Measurements from ENCODE around the gene GALNT12.

GALNT12 gene

GRCh38 chr9:98807070-98807813 lies at the start of gene GALNT12:
TSS of gene GALNT12 (plus strand) at chr9:98807670. CDS start at chr9:98807699, 29 bp downstream.
- Histone ChIP-seq H3K27me3 (ENCODE audit: control insufficient read depth, insufficient read depth, low read length) (peaks cover 25% of the 10 kb centered on the region), H3K9me3 (ENCODE audit: control insufficient read depth, insufficient read depth, low read length) (no peaks in the 10 kb centered on the region), H3K4me1 (ENCODE audit: control insufficient read depth, insufficient read depth, low read length) (peaks cover 4% of the 10 kb centered on the region), H3K4me3 (ENCODE audit: low read depth, low read length) (peak within 1 kb of the TSS; percentile 59), H3K9ac (ENCODE audit: low read depth, low read length) (no peak within 1 kb of the TSS), H3K36me3 (ENCODE audit: control insufficient read depth, insufficient read depth, low read length) (no peaks in the 10 kb centered on the region)

- H3K9ac ChIP-seq (ENCODE audit: low read depth, low read length), result no peak overlapping the region
- H3K9me3 ChIP-seq (ENCODE audit: control insufficient read depth, insufficient read depth, low read length), result no peaks in the 10 kb centered on the region
- H3K4me1 ChIP-seq (ENCODE audit: control insufficient read depth, insufficient read depth, low read length), result no peaks in the 10 kb centered on the region
- H3K4me3 ChIP-seq (ENCODE audit: low read depth, low read length), result no peak overlapping the region
- H3K27me3 ChIP-seq (ENCODE audit: control insufficient read depth, insufficient read depth, low read length), result no peaks in the 10 kb centered on the region
- peaks cover 2% of the 10 kb centered on the region for H3K36me3 ChIP-seq (ENCODE audit: control insufficient read depth, insufficient read depth, low read length)
These were observed 47.2 kb upstream of the GALNT12 start for GRCh38 chr9:98760231-98760630.

GRCh38 chr9:98763986-98764745 lies 43.3 kb upstream of the GALNT12 start:
- H3K36me3 ChIP-seq (ENCODE audit: control insufficient read depth, insufficient read depth, low read length), result peaks cover 9% of the 10 kb centered on the region
- H3K4me3 ChIP-seq (ENCODE audit: low read depth, low read length), result no peak overlapping the region
- no peaks in the 10 kb centered on the region for H3K4me1 ChIP-seq (ENCODE audit: control insufficient read depth, insufficient read depth, low read length)
- H3K9me3 ChIP-seq (ENCODE audit: control insufficient read depth, insufficient read depth, low read length), result no peaks in the 10 kb centered on the region
- H3K27me3 ChIP-seq (ENCODE audit: control insufficient read depth, insufficient read depth, low read length), result no peaks in the 10 kb centered on the region
- no peak overlapping the region for H3K9ac ChIP-seq (ENCODE audit: low read depth, low read length)

GRCh38 chr9:98765256-98765655 lies 42.2 kb upstream of the GALNT12 start:
- no peaks in the 10 kb centered on the region for H3K27me3 ChIP-seq (ENCODE audit: control insufficient read depth, insufficient read depth, low read length)
- no peaks in the 10 kb centered on the region for H3K4me1 ChIP-seq (ENCODE audit: control insufficient read depth, insufficient read depth, low read length)
- H3K36me3 ChIP-seq (ENCODE audit: control insufficient read depth, insufficient read depth, low read length), result peaks cover 9% of the 10 kb centered on the region
- H3K9me3 ChIP-seq (ENCODE audit: control insufficient read depth, insufficient read depth, low read length), result no peaks in the 10 kb centered on the region
- H3K9ac ChIP-seq (ENCODE audit: low read depth, low read length), result no peak overlapping the region
- no peak overlapping the region for H3K4me3 ChIP-seq (ENCODE audit: low read depth, low read length)

GRCh38 chr9:98766586-98766985 lies 40.9 kb upstream of the GALNT12 start:
- Histone ChIP-seq H3K36me3 (ENCODE audit: control insufficient read depth, insufficient read depth, low read length) (peaks cover 16% of the 10 kb centered on the region), H3K9me3 (ENCODE audit: control insufficient read depth, insufficient read depth, low read length) (no peaks in the 10 kb centered on the region), H3K4me3 (ENCODE audit: low read depth, low read length) (no peak overlapping the region), H3K9ac (ENCODE audit: low read depth, low read length) (no peak overlapping the region), H3K27me3 (ENCODE audit: control insufficient read depth, insufficient read depth, low read length) (no peaks in the 10 kb centered on the region), H3K4me1 (ENCODE audit: control insufficient read depth, insufficient read depth, low read length) (no peaks in the 10 kb centered on the region)

- no peaks in the 10 kb centered on the region for H3K27me3 ChIP-seq (ENCODE audit: control insufficient read depth, insufficient read depth, low read length)
- no peaks in the 10 kb centered on the region for H3K4me1 ChIP-seq (ENCODE audit: control insufficient read depth, insufficient read depth, low read length)
- no peak overlapping the region for H3K4me3 ChIP-seq (ENCODE audit: low read depth, low read length)
- no peak overlapping the region for H3K9ac ChIP-seq (ENCODE audit: low read depth, low read length)
- no peaks in the 10 kb centered on the region for H3K9me3 ChIP-seq (ENCODE audit: control insufficient read depth, insufficient read depth, low read length)
- peaks cover 21% of the 10 kb centered on the region for H3K36me3 ChIP-seq (ENCODE audit: control insufficient read depth, insufficient read depth, low read length)
These were observed 40.3 kb upstream of the GALNT12 start for GRCh38 chr9:98767196-98767595.

GRCh38 chr9:98767915-98768314 lies 39.6 kb upstream of the GALNT12 start:
- Histone ChIP-seq H3K9ac (ENCODE audit: low read depth, low read length) (no peak overlapping the region), H3K9me3 (ENCODE audit: control insufficient read depth, insufficient read depth, low read length) (no peaks in the 10 kb centered on the region), H3K36me3 (ENCODE audit: control insufficient read depth, insufficient read depth, low read length) (peaks cover 25% of the 10 kb centered on the region), H3K27me3 (ENCODE audit: control insufficient read depth, insufficient read depth, low read length) (no peaks in the 10 kb centered on the region), H3K4me1 (ENCODE audit: control insufficient read depth, insufficient read depth, low read length) (no peaks in the 10 kb centered on the region), H3K4me3 (ENCODE audit: low read depth, low read length) (no peak overlapping the region)

GRCh38 chr9:98768344-98768743 lies 39.1 kb upstream of the GALNT12 start:
- Histone ChIP-seq H3K9me3 (ENCODE audit: control insufficient read depth, insufficient read depth, low read length) (no peaks in the 10 kb centered on the region), H3K27me3 (ENCODE audit: control insufficient read depth, insufficient read depth, low read length) (no peaks in the 10 kb centered on the region), H3K36me3 (ENCODE audit: control insufficient read depth, insufficient read depth, low read length) (peaks cover 29% of the 10 kb centered on the region), H3K4me1 (ENCODE audit: control insufficient read depth, insufficient read depth, low read length) (no peaks in the 10 kb centered on the region), H3K9ac (ENCODE audit: low read depth, low read length) (no peak overlapping the region), H3K4me3 (ENCODE audit: low read depth, low read length) (no peak overlapping the region)

- Histone ChIP-seq H3K4me1 (ENCODE audit: control insufficient read depth, insufficient read depth, low read length) (no peaks in the 10 kb centered on the region), H3K4me3 (ENCODE audit: low read depth, low read length) (no peak overlapping the region), H3K27me3 (ENCODE audit: control insufficient read depth, insufficient read depth, low read length) (no peaks in the 10 kb centered on the region), H3K9me3 (ENCODE audit: control insufficient read depth, insufficient read depth, low read length) (no peaks in the 10 kb centered on the region), H3K9ac (ENCODE audit: low read depth, low read length) (no peak overlapping the region), H3K36me3 (ENCODE audit: control insufficient read depth, insufficient read depth, low read length) (peaks cover 39% of the 10 kb centered on the region)
These were observed 36.8 kb upstream of the GALNT12 start for GRCh38 chr9:98770717-98771116.

GRCh38 chr9:98771209-98771874 lies 36.1 kb upstream of the GALNT12 start:
- Histone ChIP-seq H3K4me3 (ENCODE audit: low read depth, low read length) (no peak overlapping the region), H3K9me3 (ENCODE audit: control insufficient read depth, insufficient read depth, low read length) (no peaks in the 10 kb centered on the region), H3K36me3 (ENCODE audit: control insufficient read depth, insufficient read depth, low read length) (peaks cover 39% of the 10 kb centered on the region), H3K27me3 (ENCODE audit: control insufficient read depth, insufficient read depth, low read length) (no peaks in the 10 kb centered on the region), H3K9ac (ENCODE audit: low read depth, low read length) (no peak overlapping the region), H3K4me1 (ENCODE audit: control insufficient read depth, insufficient read depth, low read length) (no peaks in the 10 kb centered on the region)

GRCh38 chr9:98772364-98773155 lies 34.9 kb upstream of the GALNT12 start:
- H3K36me3 ChIP-seq (ENCODE audit: control insufficient read depth, insufficient read depth, low read length), result peaks cover 36% of the 10 kb centered on the region

More at GRCh38 chr9:98772364-98773155, 34.9 kb upstream of the GALNT12 start:
- Histone ChIP-seq H3K9me3 (ENCODE audit: control insufficient read depth, insufficient read depth, low read length) (no peaks in the 10 kb centered on the region), H3K4me3 (ENCODE audit: low read depth, low read length) (no peak overlapping the region), H3K4me1 (ENCODE audit: control insufficient read depth, insufficient read depth, low read length) (no peaks in the 10 kb centered on the region), H3K27me3 (ENCODE audit: control insufficient read depth, insufficient read depth, low read length) (no peaks in the 10 kb centered on the region), H3K9ac (ENCODE audit: low read depth, low read length) (no peak overlapping the region)
